MCF 10A (cell line): ENCODE results near the gene LCP2. TPM values are rescaled to one million over a fixed set of nuclear protein-coding genes. Genes with fewer than 3 reads are reported as not detected.

Experiments
- BruUV-seq: library from RNA; stranded (reverse); fragments of 400-500 nt; replicated peaks from 2 replicates; lab custom pipeline; 2021; lab: Mats Ljungman, UMichigan
- CTCF ChIA-PET: fragments of 300-600 bp; sonication (Branson Sonifier 250); formaldehyde crosslinking; extraction: SDS; loops from one replicate; lab custom pipeline; 2021; ENCODE audit warnings: antibody characterized with exemption, inconsistent platforms; lab: Yijun Ruan, JAX
- POLR2A ChIA-PET: fragments of 300-600, 350-650 bp; sonication (Branson Sonifier 250); formaldehyde crosslinking; extraction: SDS; loops from one replicate; lab custom pipeline; 2020; ENCODE audit warnings: antibody characterized with exemption, inconsistent platforms; lab: Yijun Ruan, JAX
- DNase-seq: peaks from one replicate; pipeline ENCODE4 v3.0.0-alpha.2; 2018; ENCODE audit not compliant: unreplicated experiment
- H3K27ac Mint-ChIP-seq: one replicate; pipeline ENCODE4 v1.8.0; 2022; ENCODE audit warnings: mild to moderate bottlenecking, low read depth, mixed read lengths; ENCODE audit not compliant: unreplicated experiment
- H3K27me3 Mint-ChIP-seq: one replicate; pipeline ENCODE4 v1.8.0; 2022; ENCODE audit warnings: mixed read lengths; ENCODE audit not compliant: insufficient read depth, unreplicated experiment
- H3K36me3 Mint-ChIP-seq: one replicate; pipeline ENCODE4 v1.8.0; 2022; ENCODE audit warnings: mild to moderate bottlenecking, moderate library complexity, mixed read lengths; ENCODE audit not compliant: insufficient read depth, unreplicated experiment
- H3K4me1 Mint-ChIP-seq: one replicate; pipeline ENCODE4 v1.8.0; 2022; ENCODE audit warnings: mixed read lengths; ENCODE audit not compliant: insufficient read depth, unreplicated experiment
- H3K4me3 Mint-ChIP-seq: one replicate; pipeline ENCODE4 v1.8.0; 2022; ENCODE audit warnings: mild to moderate bottlenecking, moderate library complexity, mixed read lengths; ENCODE audit not compliant: unreplicated experiment
- H3K9me3 Mint-ChIP-seq: one replicate; pipeline ENCODE4 v1.8.0; 2022; ENCODE audit warnings: mixed read lengths; ENCODE audit not compliant: unreplicated experiment
- CTCF ChIP-seq: fragments of 200-600 bp; IDR thresholded peaks from one replicate; pipeline ENCODE4 v1.8.0; 2022; ENCODE audit warnings: antibody characterized with exemption, mild to moderate bottlenecking; ENCODE audit not compliant: unreplicated experiment
- intact Hi-C: fragments of 100-400 bp; cut with micrococcal nuclease; formaldehyde crosslinking; loops from 2 replicates; pipeline ENCODE4 v1.14.1; 2022
- total RNA-seq: library from RNA; stranded (reverse); gene quantifications from 2 replicates; pipeline ENCODE4 v1.2.3, GENCODE V29; 2022

The LCP2 gene
- total RNA-seq, 1 experiment from 2014 or later: not detected

GRCh38 chr5:170262061-170263045 is 35.2 kb downstream of the LCP2 start:
- Mint-ChIP-seq H3K27me3 (peaks cover 44% of the 10 kb centered on the region), H3K9me3 (no peaks in the 10 kb centered on the region), H3K36me3 (peaks cover 6% of the 10 kb centered on the region), H3K4me3 (no peak overlapping the region), H3K27ac (no peak overlapping the region), H3K4me1 (no peaks in the 10 kb centered on the region)
- no TSS peak for BruUV-seq
- intact Hi-C loops: no loop called here
- CTCF ChIA-PET: interaction anchor here (0.6 to 2.6 kb wide), 17 partner anchors 8 to 1349 kb away, joined by 3 to 15 read pairs (median 4); no protein-coding TSS in a partner anchor
- POLR2A ChIA-PET: interaction anchor here (1.0 kb wide), 1 partner anchor 11 kb away, joined by 4 read pairs; no protein-coding TSS in a partner anchor
- no peak for TF ChIP-seq CTCF
- no peak for DNase-seq

- H3K4me3 Mint-ChIP-seq: no peak overlapping the region
- no peak overlapping the region for H3K27ac Mint-ChIP-seq
- ChIA-PET CTCF (interaction anchor here (0.6 to 2.6 kb wide), 13 partner anchors 8 to 1349 kb away, joined by 3 to 15 read pairs (median 4); no protein-coding TSS in a partner anchor), POLR2A (interaction anchor here (1.0 kb wide), 1 partner anchor 10 kb away, joined by 4 read pairs; no protein-coding TSS in a partner anchor)
- no TSS peak for BruUV-seq
- no peaks in the 10 kb centered on the region for H3K4me1 Mint-ChIP-seq
- DNase-seq: no peak
- intact Hi-C loops: no loop called here
- peaks cover 37% of the 10 kb centered on the region for H3K27me3 Mint-ChIP-seq
- peaks cover 6% of the 10 kb centered on the region for H3K36me3 Mint-ChIP-seq
- no peaks in the 10 kb centered on the region for H3K9me3 Mint-ChIP-seq
- TF ChIP-seq CTCF: no peak
Observed at GRCh38 chr5:170261528-170262043, 36.0 kb downstream of the LCP2 start.

GRCh38 chr5:170257370-170257769 is 40.2 kb downstream of the LCP2 start:
- Mint-ChIP-seq H3K4me1 (no peaks in the 10 kb centered on the region), H3K9me3 (no peaks in the 10 kb centered on the region), H3K4me3 (no peak overlapping the region), H3K36me3 (peaks cover 6% of the 10 kb centered on the region), H3K27me3 (peaks cover 2% of the 10 kb centered on the region), H3K27ac (no peak overlapping the region)
- DNase-seq: no peak
- no peak for TF ChIP-seq CTCF
- CTCF ChIA-PET: interaction anchor here (0.6 to 2.0 kb wide), 5 partner anchors 10 to 367 kb away, joined by 4 to 17 read pairs (median 6); no protein-coding TSS in a partner anchor
- POLR2A ChIA-PET: no interaction called here
- BruUV-seq: no TSS peak
- intact Hi-C loops: no loop called here

- POLR2A ChIA-PET: interaction anchor here (0.7 kb wide), 1 partner anchor 18 kb away, joined by 3 read pairs; no protein-coding TSS in a partner anchor
- H3K27ac Mint-ChIP-seq: no peak overlapping the region
- BruUV-seq: no TSS peak
- no peak overlapping the region for H3K4me3 Mint-ChIP-seq
- intact Hi-C loops: no loop called here
- no peak for DNase-seq
- peaks cover 6% of the 10 kb centered on the region for H3K36me3 Mint-ChIP-seq
- TF ChIP-seq CTCF: no peak
- H3K4me1 Mint-ChIP-seq: no peaks in the 10 kb centered on the region
- no peaks in the 10 kb centered on the region for H3K27me3 Mint-ChIP-seq
- no peaks in the 10 kb centered on the region for H3K9me3 Mint-ChIP-seq
- CTCF ChIA-PET: interaction anchor here (0.8 to 2.0 kb wide), 4 partner anchors 10 to 165 kb away, joined by 3 to 13 read pairs (median 6); no protein-coding TSS in a partner anchor
Observed at GRCh38 chr5:170256571-170256970, 41.0 kb downstream of the LCP2 start.
